A549 treated with DMSO at 1 μM for 4 hours (cell line): Measurements from ENCODE around the gene ETFRF1. TPM values are rescaled to one million over a fixed set of nuclear protein-coding genes. Genes with fewer than 3 reads are reported as not detected.

Experiments
- total RNA-seq: library from RNA; stranded (reverse); fragments of 200-300 nt; extraction: Qiagen RNA extraction; gene quantifications from 5 replicates; pipeline ENCODE4 v1.2.3, GENCODE V29; 2022; ENCODE audit warnings: low read depth

Gene ETFRF1, protein sequence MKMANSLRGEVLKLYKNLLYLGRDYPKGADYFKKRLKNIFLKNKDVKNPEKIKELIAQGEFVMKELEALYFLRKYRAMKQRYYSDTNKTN
- total RNA-seq = 9.3 to 10.3 TPM (median 10.2 TPM) in 5 replicates

DNA sequence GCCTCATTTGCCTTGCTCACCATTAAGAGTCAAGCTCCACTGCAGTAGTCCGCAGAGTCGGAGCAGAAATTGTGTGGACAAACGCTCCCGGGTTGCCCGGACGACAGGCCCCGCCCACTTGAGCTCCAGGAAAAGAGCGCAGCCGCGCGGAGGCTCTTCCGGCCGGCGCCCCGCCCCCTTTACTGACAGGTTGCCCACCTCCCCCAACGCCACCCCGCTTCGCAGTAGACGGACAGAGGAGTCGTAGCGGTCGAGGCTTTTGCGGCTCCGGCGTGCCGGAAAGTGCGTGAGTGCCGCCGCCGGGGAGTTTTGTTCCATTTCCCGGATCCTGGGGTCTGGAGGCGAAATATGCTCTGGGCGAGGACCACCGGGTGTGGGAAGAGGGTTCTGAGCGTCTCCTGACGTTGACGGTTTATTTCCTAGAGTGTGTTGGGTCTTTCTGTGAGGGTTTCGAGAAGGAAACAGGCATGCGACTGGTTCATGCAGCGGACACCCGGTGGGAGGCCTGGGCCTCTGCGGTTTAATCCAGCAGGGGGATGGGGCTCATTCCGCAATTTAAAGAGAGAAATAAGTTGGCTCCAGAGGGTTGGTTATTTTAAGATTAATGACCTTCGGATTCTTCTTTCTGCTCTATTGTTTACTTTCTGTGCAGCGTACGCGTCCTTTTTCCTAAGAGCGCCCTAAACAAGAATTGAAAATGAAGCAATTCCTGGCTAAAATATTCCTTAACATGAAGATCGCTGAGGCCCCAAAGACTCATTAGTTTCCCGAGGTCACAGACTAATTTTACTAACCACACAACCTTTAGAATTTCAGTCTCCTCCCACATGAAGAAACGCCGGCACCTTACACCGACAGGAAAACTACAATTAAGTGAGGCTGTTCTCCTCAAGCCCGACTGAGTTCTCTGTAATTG is at the start of gene ETFRF1, which contains the start of gene DNAI7:
TSS of gene ETFRF1 (plus strand) at position 182 of the 916 bp plus-strand sequence. CDS start 8,720 bp downstream, outside the sequence.
TSS of gene DNAI7 (minus strand) at position 105 of the 916 bp plus-strand sequence. CDS start at position 23, 82 bp downstream.

DNA sequence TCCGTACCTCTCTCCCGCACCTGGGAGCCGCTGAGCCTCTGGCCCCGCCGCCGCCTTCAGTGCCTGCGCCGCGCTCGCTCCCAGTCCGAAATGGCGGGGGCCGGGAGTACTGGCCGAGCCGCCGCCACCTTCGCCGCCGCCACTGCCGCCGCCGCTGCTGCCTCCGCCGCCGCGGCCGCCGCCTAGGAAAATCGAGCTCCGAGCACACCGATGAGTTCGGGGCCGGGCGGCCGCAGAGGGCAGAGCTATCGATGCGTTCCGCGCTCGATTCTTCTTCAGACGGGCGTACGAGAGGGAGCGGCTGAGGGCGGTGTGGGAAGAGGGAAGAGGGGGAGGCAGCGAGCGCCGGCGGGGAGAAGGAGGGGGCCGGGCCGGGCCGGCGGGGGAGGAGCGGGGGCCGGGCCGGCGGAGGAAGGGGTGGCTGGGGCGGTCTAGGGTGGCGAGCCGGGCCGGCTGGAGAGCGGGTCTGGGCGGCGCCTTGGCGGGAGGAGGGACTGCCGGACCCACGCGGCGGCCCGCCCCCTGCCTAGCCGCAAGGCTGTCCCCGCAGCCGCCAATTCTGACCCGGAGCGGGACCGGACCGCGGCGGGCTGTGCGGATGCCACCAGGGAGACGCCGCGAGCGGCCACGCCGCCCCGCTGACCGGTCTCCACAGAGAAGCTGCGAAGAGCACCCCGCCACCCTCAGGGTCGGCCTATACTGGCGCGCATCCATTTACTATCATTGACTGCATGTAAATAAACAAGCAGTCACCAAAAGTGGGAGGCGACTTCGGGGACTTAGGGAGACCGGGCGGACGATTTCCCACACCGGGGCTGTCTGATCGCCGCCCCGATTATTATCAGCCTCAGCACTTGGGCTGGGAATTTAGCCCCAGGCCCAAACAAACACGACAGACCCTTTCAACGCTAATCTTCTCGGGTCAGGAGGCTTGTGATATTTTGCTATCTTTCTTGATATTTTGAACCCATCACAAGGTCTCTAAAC is 56.0 kb downstream of the ETFRF1 start, which contains the start of gene KRAS:
TSS of gene KRAS (minus strand) at position 186 of the 987 bp plus-strand sequence.

Other genes starting within 250 kb of the ETFRF1 start
- 10.0 to 13.3 TPM (median 11.9 TPM) in 5 replicates for gene BCAT1, start 246.1 kb upstream of the ETFRF1 start, total RNA-seq
- gene DNAI7, start 77 bp upstream of the ETFRF1 start, total RNA-seq = 0.09 to 0.46 TPM (median 0.20 TPM) in 5 replicates
- gene KRAS, start 55.7 kb downstream of the ETFRF1 start, total RNA-seq = 10.6 to 18.7 TPM (median 16.3 TPM) in 5 replicates